Muscle of arm (tissue), 12 donors: Measurements from ENCODE around the gene SLC25A4. TPM values are rescaled to one million over a fixed set of nuclear protein-coding genes. Genes with fewer than 3 reads are reported as not detected.
"Not testable (repeated sequence)": the region's sequence is repeated elsewhere in the genome, so short reads cannot be mapped to it uniquely, and the experiment has no call there.

Source experiments
- DNase-seq: peaks from one replicate; pipeline ENCODE4 v3.0.0-alpha.2; 2013
- polyA plus RNA-seq, 12 donors: library from polyadenylated mRNA; unstranded; fragments of 120-200 nt; gene quantifications; one replicate each; pipeline ENCODE4 v1.2.1, GENCODE V29; 2013; ENCODE audit not compliant: insufficient read length in 12 of 12

SLC25A4 gene
- polyA plus RNA-seq, 12 donors: 41.0 to 169 (median 121) TPM; not detected in 1

- DNase-seq: no peak
Measured at GRCh38 chr4:185118876-185119275, 24.2 kb upstream of the SLC25A4 start.

DNA sequence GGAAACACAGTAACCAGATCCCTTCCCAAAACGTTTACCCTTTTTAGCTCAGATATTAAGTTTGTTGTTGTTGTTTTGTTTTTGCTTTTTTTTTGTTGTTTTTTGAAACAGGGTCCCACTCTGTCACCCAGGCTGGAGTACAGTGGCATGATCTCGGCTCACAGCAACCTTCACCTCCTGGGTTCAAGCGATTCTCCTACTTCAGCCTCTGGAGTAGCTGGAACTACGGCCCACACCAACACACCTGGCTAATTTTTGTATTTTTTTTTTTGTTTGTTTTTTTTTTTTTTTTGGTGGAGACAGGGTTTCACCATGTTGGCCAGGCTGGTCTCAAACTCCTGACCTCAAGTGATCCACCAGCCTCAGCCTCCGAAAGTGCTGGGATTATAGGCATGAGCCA lies 23.6 kb upstream of the SLC25A4 start:
- DNase-seq: not testable (repeated sequence)

- DNase-seq: no peak
Measured at GRCh38 chr4:185119927-185120630, 23.0 kb upstream of the SLC25A4 start.

- DNase-seq: no peak
Measured at GRCh38 chr4:185120631-185120946, 22.5 kb upstream of the SLC25A4 start.

- no peak for DNase-seq
Measured at GRCh38 chr4:185122681-185123345, 20.3 kb upstream of the SLC25A4 start.

- no peak for DNase-seq
Measured at GRCh38 chr4:185124006-185124405, 19.1 kb upstream of the SLC25A4 start.

DNA sequence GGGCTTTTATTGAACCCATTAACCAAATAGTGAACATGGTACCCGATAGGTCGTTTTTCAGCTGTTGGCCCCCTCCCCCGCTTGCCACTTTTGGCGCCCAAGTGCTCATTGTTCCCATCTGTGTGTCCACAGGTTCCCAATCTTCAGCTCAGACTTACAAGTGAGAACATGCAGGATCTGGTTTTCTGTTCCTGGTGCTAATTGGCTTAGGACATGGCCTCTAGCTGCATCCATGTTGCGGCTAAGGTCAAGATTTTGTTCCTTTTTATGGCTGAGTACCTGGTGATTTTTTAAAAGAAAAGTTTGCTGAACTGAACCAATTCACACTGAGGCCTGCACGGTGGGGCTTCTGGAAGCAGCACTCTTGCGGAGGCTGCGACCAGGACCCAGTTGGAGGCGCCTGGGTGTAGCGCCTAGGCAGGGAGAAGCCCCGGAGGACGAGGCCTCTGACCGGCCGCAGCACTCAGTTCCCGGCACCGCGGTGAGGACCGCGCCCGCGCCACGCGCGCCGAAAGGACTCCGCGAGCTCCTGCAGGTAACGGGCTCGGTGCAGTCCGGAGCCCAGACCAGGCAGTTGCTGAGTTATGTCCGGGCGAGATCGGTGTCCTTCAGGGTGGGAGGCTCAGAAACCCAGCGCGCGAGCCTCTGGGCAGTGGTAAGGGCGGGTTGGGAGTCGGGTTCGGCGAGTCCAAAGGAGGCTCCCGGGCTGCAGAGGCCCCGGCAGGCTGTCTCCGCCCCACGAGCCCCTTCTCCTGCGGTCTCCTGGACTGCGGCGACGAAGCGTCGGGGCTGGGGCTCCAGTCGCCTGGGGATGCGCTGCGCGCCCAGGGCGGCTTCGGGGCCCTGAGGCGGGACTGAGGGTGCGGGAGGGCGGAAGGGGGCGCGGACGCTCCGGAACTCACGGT lies 15.8 kb upstream of the SLC25A4 start:
- peak; percentile 12 for DNase-seq

DNA sequence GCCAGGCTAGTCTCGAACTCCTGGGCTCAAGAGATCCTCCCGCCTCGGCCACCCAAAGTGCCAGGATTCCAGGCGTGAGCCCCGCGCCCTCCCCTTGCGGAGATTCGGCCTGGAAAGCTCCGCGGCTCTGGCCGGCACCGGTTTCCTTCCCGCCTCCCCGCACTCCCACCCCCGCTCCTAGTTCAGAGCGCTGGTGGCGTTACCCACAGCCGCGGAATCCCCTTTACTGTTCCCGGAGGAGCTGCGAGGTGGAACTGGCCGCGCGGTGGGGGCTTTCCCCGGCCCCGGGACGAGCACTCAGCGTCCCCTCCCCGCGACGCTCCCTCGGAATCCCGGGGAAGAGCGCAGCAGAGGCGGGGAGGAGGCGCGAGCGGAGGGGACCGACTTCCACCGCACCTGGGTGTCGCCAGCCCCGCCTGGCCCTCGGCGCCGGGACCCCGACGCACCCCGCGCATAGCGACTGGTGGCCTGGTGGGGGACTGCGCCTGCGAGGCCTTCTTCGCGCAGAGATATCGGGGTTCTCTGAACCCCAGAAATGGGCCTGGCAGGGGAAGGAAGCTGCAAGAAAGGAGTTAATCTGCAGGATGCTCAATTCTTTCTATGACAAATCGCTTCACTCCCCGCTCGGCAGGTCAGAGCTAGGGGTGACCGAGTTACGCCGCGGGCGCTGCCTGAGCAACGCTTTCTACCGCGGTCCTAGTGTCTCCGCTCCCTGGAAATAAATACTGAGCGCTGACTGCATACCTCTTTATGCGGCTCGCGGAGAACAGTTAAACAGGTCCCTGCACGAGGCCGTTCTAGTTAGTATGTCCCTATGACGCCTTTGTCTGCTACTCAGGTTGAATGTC lies 14.6 kb upstream of the SLC25A4 start:
- DNase-seq: peak; percentile 18

DNA sequence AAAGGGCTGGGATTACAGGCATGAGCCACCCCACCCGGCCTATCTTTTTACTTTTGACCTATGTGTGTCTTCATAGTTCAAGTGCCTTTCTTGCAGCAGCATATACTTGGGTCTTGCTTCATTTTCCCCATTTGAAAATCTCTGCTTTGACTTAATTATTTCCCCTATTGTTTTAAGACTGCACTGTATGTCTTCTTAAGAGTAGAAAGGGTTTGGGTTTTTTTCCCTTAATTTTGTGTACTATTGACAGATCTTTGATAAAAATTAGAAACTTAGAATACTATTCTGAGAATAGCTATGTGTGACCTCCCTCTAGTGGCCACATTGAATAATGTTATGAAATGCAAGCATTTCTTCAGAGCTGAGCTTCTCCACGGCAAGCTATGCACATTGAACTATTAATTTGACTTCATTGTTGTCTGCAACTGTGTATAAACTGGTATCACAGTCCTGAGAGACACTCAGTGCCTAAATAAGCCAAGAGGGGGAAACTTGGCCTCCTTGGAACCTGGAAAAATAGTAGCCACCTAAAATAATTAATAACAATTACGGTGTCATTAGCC lies 8.7 kb upstream of the SLC25A4 start:
- DNase-seq: peak; percentile 50

- DNase-seq: no peak
Measured at GRCh38 chr4:185137233-185137925, 5.7 kb upstream of the SLC25A4 start.

- no peak for DNase-seq
Measured at GRCh38 chr4:185138161-185138560, 4.9 kb upstream of the SLC25A4 start.

GRCh38 chr4:185139736-185140135 lies 3.3 kb upstream of the SLC25A4 start:
- no peak for DNase-seq

GRCh38 chr4:185141777-185142176 lies 1.3 kb upstream of the SLC25A4 start:
- no peak for DNase-seq

DNA sequence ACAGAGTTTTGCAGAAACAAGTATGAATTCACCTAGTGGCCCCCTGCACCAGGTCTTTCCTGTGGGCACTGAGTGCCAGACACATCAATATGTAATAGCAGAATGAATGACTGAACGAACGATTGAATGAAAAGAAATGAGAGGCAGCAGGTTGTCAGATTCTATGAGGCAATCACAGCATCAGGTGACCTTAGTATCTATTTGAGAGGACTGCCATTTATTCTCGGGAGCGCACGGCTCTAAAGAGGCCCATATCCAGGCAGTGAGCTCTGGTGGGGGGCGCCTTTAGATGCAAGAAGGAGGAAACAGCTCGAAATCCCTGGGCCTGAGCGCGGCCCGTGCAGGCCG lies 528 bp upstream of the SLC25A4 start:
- DNase-seq: no peak

DNA sequence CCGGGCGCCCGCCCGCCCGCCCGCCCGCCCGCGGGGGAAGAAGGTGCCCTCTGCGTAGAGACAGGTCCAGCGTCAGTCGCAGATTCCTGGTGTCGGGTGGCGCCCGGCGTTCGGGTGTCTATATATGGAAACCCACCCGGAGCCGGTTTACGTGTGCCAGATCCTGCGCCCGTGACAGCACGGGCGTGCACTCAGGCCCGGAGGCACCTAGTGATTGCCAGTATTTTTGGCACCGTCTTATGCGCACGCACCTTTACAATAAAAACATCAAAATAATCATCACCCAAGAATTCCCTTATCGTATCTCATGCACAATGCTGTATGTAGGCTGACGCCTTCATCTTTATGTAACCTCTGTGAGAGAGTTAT lies 519 bp downstream of the SLC25A4 start:
- DNase-seq: no peak

- no peak for DNase-seq
Measured at GRCh38 chr4:185144601-185145240, 1.7 kb downstream of the SLC25A4 start.

GRCh38 chr4:185145572-185145971 lies 2.5 kb downstream of the SLC25A4 start:
- no peak for DNase-seq

DNA sequence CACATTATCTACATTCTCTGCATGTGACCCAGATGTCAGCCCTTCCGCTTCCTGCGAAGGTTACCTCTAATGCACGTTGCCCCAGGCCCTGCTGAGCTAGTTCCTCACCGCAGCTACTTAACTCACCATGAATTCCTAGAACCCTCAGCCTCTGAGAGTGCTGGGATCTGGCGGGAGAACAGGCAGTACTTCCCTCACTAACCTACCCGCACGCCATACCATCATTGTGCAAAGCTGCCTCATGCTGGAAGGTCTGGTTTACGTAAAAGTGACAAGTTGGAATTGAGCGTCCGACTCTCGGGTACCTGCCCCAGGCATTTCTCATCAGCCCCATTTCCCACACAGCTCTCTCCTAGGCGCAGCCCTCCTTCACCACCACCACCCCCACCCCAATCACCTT lies 6.3 kb downstream of the SLC25A4 start:
- no peak for DNase-seq

- DNase-seq: no peak
Measured at GRCh38 chr4:185151296-185151695, 8.2 kb downstream of the SLC25A4 start.

DNA sequence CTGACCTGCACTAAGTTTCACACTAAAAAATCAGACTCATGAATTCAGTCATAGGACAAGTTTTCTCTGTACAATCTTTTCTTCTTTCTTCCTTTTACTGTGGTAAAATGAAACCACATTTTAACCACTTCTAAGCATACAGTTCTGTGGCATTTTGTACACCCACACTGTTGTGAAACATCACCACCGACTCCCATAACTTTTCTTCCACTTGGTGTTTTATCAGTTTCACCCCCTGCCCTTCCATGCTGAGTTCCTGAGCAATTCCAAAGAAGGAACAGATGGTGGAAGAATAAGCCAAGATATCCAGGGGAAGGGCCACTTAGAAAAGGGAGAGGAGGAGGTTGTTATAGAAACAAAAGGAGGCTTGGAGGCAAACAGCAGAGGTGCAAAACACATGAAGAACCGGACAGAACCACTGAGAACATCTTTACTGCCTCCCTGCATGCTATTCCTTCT lies 22.6 kb downstream of the SLC25A4 start:
- no peak for DNase-seq
